ENCODE results near the gene ALK.

- TF ChIP-seq CTCF (conservative IDR thresholded peaks at IDR 0.05; ENCODE audit: low read depth, low read length) (no peak), EZH2 (IDR thresholded peaks at IDR 0.05; ENCODE audit: low read length, unreplicated experiment) (no peak), EZH2phosphoT487 (IDR thresholded peaks at IDR 0.05; ENCODE audit: borderline replicate concordance, low read length) (no peak)
These were observed 732.3 kb downstream of the ALK start for GRCh38 chr2:29189052-29189451.
